Fibroblast of skin of right biceps (primary cell): Measurements from ENCODE around the gene KCTD1.

Source experiments
- DNase-seq: peaks from one replicate; pipeline ENCODE4 v3.0.0-alpha.2; 2013

The KCTD1 gene

DNA sequence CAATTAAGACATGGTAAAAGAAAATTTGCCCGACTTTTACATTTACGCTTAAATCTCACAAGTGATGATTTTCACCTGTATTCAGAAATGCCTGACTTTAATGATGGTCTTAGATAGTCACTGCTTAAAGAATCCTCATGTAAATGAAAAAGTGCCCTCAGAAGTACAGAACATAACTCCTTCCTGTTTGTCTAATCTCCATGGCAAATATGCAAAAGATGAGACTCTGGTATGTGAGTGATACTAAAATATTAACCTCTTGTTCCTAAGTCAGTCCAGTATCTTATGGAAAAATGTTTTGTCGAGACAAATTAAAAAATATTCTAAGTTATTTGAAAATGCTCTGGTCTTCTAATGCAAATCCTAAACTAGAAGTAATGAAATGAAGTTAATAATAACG, 29.2 kb downstream of the KCTD1 start:
- DNase-seq, result no peak

DNA sequence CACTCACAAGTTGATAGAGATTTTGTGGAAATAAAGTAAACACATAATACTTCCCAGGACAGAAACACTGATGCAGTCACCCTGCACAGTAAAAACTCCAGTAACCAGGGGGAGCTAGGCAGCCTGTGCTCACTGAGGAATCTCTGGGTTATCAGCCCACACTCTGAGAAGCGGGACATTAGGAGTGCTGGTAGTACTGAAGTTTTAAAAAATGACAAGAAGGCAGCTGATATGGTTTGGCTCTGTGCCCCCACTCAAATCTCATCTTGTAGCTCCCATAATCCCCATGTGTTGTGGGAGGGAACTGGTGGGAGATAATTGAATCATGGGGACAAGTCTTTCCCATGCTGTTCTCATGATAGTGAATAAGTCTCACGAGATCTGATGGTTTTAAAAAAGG, 31.4 kb downstream of the KCTD1 start:
- no peak for DNase-seq

DNA sequence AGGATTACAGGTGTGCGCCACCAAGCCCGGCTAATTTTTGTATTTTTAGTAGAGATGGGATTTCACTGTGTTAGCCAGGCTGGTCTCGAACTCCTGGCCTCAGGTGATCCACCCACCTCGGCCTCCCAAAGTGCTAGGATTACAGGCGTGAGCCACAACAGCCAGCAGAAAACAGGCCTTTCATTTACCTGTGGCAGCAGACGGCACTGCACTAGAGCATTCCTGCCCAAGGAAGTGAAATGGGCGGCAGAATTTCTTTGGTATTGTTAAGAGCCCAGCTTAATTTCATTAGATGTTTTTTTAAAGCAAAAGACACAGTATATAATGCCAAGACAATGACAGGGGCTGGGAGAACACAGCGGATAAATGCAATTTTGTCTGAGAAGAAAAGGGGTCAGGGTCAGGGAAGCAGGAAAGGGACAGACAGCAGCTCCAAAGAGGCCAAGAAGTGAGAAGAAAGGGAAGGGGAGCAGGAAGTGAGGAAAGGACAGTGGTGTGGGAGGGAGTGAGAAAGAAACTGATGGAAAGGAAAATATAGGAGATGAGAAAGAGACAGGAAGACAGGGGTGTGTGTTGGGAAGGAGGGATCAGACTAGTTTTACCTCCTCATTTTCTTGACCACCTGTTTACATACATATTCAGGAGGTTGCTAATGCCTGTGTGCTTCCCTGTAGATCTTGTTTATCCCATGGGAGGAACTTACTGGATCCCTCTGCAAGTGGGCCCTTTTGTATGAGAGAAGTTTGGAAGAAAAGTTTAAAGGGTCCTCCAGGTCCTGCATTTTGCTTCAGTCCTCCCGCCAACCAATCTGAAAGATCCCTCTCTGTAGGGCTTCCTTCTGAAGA, 32.5 kb downstream of the KCTD1 start:
- no peak for DNase-seq

DNA sequence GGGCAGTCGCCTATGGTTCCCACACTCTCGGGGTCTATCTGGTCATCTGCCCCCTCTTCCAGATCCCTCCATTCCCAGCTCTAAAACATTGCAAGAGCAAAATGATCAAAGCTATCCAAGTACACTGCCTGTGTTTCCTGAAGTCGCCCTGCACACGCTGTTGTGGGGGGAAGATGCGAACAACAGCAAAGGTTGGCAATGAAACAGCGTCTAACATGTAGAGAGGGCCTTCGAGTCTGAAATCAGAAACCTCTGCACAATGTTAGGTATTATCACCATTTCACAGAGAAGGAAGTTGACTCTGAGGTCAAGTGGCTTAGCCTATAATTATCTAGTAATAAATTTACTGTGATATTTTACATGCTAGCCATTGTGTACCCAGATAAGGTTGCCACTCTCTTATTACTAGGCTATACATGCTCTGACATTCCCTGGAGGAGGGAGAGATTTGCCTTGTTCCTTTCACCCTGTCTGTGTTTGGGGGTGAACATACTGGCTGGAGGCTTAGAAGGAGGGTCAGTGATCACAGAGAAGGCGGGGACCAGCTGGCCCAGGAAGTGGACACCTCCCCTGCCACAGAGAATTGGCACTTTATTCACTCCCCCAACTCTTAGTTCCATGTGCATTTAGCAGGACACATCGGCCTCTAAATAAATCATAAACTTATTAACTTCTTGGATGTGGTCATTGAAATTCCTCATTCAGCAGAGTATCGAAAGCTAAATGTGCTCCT, 36.8 kb downstream of the KCTD1 start:
- DNase-seq, result no peak

DNA sequence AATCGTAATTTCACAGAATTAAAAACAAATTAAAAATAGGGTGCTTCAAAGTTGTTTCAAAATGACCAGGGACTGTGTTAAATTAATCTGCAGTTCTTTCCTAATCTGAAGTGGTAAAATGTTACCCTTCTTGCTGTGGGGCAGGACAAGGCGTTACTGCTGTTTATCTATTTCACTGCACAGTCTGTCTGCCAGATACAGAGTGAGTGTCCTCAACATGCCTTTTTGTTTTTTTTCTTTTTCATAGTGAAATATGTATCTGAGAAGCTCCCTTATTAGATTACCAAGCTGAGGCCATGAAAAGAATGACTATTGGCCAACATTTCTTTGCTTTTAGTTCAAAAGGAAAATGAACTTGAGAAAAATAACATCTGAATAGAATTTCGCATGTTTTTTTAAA, 38.0 kb downstream of the KCTD1 start:
- no peak for DNase-seq

DNA sequence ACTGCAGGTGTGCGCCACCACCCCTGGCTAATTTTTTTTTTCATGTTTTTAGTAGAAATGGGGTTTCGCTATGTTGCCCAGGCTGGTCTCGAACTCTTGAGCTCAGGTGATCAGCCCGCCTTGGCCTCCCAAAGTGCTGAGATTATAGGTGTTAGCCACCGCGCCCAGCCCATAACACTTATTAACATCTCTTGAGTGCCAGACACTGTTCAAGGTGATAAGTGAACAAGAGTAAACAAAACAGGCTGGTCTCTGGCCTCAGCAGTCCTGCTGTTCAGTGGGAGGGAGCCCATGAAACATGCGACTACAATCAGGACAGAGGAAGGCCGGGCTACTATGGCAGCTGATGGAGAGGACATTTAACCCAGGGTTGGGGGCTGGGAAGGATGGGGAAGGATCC, 42.3 kb downstream of the KCTD1 start:
- DNase-seq, result no peak

DNA sequence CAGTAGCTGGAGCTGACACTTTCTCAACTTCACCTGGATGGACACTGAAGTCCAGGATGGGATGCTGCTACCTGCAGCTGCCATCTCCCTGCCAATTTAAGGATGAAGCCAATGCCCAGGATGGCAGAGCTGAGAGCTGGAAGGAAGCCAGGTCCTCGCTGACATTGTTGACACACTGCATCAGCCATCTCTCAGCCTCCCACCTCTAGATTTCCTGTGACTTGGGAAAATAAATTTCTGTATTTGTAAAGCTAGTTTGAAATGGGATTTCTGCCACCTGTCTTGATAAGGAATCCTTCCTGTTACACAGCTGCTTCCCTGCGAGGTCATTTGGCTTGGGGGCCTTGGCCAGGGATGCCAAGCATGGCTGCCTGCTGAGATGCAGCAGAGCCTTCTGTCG, 43.5 kb downstream of the KCTD1 start:
- DNase-seq, result no peak

DNA sequence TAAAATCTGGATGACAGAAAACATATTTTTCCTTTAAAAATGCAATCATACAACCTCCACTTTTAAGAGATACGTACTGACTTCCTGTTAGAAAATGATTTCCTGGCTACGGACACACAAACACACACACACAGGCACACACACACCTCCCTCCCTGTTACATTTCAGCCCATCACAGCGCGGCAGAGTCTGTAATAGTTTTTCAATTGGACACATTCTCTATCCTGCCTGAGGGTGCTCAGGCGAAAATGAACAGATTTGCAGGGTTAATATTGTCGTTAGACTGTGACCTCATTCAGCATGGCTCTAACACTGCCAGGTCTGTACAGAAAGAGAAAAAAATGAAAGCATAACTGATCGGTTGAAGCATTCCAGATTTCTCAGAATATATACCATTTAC, 45.0 kb downstream of the KCTD1 start:
- no peak for DNase-seq

DNA sequence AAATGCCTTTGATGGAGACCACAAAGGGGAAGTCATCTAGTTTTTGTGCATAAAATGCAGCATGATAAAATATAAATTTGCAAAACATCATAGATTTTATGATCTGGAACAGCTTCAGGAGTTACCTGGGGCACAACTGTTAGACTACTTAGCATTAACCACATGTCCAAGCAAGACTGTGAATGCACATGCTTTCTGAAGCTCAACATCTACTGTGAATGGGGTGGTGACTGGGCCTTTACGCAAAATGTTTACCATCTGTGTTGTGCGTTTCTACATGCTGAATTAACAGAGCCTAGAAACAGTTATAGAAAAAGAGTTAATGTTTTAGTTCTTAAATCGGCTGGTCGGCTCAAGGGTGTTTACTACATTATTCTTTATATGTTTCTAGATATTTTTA, 45.5 kb downstream of the KCTD1 start:
- no peak for DNase-seq

DNA sequence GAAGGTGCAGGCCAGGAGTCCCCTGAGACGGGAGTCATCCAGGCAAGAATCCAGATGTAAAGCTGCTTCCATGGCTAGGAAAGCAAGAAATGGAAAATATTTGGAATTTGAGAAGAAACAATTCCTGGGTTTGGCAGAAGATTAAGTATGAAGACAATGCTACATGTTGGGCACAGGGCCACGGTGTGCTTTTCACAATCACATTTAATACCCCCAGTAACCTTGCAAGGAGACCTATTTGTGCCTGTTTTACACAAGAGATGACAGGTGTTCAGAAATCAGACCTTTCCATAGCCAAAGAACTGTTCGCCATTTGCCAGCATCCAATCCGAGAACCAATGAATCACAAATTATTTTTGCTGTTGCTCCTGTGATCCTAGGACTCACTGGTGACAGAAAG, 50.5 kb downstream of the KCTD1 start:
- no peak for DNase-seq

DNA sequence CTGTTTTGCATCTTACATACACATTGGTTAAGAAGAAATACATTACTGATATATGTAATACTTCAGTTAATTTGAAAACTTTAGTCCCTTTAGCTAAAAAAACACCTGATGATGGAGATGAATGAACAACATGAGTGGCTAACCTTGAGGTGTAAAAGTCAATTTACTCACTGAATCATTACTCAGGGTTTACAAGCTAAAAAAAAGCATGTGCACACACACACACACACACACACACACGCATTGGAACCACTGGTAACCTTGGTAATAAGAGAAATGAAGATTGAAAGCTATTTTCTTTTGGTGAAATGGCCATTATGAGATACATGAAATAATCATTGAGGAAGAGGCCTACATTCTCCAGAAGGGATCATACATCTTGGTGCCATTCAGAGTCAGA, 51.8 kb downstream of the KCTD1 start:
- no peak for DNase-seq

DNA sequence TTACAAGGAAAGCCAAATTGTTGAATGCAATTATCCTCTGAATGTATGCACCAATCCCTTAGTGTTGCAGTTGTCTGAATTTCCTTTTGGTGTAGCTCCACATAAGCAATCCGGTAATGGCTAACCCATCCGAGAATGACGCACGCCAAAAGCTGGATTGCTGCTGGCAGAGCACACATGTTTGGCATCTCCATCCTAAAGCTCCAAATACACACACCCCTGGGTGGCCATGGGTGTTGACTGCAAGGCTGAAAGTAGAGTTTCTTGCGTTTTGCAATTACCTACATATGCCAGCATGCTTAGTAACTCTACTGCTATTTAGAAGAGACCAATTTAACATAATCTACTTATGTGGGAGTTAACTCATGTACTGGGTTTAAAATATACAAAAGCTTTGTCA, 53.1 kb downstream of the KCTD1 start:
- DNase-seq, result no peak

DNA sequence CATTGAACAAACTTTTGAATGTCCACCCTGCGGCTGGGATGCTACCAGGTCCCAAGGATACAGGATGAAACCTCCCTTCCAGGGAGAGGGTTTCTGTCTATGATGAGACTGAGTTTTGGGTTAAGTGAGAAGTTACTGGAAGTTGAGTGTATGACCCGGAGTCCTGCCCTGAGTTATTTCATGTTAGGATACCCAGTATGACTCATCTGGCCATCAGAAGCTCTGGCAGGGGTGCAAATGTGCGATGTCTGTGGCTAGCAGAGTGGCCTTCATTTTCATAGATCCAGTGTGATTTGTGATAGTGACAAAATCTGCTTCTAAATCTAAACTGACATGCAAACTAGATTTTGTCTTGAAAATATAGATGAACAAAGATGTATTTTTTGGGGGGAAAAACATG, 55.3 kb downstream of the KCTD1 start:
- no peak for DNase-seq

DNA sequence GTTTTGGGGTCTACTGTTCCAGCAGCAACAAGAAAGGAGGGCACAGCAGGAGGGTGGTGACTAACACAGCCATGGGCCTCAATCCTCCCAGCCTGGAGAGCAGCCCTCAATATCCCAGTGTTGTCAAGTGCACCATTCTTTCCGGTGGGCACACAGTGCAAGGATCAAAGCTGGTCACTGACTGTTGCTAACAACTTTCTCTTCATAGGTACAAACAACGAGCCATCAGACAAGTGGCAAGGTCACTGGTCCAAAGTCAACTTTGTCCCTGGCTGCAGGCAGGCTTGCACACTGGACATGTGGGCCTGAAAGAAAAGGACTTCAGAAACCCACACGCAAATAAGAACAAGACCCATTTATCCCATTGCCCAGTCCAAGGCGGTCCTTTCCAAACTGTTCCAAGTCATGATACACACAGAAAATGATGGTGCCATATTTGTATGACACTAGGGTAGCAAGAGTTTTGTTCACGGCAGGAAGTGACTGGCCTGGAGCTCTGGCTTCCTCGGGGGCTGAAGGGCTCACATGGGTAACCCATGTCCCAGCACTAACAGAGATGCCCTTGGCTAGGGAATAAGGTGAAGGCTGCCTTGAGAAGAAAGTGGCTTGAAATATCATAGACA, 57.0 kb downstream of the KCTD1 start:
- no peak for DNase-seq

DNA sequence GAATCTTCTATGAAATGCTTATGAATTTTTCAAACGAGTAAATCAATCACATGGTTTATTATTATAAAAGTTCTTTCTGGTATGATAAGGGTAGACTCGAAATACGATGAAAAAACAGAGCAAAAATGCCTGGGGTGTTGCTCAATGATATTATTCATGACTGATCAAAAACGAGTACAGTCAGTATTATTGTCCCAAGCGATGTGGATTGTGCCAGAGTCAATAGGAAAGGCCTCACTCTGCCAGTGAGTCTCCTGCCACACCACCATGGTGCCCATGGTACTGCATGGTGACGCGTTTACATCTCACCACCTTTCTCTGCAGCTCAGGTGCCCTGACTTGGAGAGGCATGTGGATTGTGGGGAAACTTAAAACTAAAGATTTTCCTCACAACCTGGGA, 58.5 kb downstream of the KCTD1 start:
- no peak for DNase-seq

DNA sequence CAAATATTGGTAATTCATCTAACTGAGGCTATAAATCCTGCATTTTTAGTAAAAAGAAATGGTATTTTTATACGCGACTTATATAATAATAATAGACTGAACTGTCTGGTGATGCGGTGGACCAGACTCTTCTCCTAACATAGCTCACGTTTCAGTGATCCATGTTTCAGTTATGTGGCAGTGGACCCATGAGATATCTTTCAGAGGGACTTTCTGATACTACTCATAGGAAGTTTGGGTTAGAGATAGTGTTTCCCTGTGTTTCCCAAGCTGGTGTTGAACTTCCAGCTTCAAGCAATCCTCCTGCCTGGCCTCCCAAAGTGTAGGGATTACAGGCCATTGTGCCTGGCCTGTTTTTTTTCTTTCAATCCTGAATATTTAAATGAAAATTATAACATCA, 59.2 kb downstream of the KCTD1 start:
- DNase-seq, result no peak

DNA sequence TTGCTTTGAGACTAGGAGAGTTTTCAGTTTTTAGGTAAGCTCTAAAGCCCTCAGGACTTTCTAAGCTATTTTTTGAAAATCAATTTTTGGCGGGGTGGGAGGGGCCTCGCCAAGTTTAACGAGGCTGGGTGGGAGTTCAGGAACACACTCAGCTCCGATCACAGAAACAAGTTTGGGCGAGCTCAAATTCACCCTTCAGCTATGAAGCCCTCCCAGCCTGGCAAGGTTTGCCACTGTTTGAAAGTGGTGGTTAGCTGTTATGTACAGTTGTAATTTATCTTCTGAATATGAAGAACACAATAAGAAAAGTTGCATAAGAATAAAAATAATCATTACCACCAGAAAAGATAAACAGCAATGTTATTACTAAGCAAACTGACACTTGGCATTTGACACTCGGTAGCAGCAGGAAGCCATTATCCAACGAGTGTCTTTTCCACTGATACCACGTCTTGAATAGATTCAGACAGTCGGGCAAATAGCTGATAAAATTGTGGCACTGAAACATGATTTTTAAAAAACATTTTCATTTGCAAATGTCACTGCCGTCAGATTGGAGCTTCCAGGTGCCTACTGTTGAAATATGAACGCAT, 59.8 kb downstream of the KCTD1 start:
- no peak for DNase-seq

DNA sequence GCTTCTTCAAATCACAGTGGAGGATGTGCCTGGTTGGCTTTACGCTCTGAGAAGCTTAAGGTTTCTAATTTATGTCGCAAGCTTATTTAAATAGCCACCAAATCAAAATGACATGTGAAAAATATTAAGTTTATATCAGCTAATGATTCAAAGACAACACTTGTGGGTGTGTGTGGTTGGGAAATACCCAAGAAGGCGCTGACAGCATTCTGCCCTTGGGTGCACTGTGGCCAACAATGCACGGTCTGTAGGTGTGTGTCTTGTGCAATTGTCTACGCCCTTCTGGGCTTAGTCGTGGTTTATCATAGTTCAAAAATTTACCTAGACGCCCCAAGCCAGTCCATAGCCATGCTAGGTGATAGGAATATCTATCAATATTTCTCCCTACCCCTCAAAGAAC, 60.9 kb downstream of the KCTD1 start:
- DNase-seq, result no peak

DNA sequence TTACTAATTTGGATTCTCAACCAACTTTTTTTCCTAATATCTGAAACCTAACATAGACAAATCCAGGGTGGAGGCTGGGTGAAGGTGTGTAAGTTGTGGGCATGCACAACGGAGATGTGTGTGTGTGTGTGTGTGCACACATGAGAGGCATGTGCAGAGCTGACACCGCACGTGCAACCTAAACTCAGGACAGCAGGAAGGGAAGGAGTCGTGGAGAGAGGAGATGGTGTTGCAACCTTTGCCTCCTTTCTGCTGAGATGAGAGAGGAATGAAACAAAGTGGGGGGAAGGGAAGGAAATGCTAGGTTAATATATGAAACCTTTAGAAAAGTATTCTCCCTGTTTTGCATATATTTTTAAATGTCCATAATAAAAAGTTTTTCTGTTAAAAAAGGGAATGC, 64.7 kb downstream of the KCTD1 start:
- no peak for DNase-seq

DNA sequence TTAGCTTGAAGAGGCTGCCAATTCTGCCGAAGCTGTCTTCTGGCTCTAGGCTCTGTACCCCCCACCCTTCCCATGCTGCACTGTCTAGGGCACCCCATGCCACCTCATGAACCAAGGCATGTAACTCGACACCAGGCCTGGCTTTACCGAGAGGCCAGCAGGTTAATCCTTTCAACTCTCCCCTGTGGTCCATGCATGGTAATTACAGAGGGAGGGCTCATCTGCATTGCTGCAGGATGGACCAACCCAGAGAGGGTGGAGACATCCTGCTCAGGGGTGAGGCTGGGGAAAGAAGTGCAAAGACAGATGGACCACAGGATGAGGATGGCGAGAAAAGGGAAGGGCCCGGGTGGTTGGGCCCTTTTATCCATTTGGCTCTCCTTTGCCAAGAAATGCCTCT, 65.8 kb downstream of the KCTD1 start:
- no peak for DNase-seq

DNA sequence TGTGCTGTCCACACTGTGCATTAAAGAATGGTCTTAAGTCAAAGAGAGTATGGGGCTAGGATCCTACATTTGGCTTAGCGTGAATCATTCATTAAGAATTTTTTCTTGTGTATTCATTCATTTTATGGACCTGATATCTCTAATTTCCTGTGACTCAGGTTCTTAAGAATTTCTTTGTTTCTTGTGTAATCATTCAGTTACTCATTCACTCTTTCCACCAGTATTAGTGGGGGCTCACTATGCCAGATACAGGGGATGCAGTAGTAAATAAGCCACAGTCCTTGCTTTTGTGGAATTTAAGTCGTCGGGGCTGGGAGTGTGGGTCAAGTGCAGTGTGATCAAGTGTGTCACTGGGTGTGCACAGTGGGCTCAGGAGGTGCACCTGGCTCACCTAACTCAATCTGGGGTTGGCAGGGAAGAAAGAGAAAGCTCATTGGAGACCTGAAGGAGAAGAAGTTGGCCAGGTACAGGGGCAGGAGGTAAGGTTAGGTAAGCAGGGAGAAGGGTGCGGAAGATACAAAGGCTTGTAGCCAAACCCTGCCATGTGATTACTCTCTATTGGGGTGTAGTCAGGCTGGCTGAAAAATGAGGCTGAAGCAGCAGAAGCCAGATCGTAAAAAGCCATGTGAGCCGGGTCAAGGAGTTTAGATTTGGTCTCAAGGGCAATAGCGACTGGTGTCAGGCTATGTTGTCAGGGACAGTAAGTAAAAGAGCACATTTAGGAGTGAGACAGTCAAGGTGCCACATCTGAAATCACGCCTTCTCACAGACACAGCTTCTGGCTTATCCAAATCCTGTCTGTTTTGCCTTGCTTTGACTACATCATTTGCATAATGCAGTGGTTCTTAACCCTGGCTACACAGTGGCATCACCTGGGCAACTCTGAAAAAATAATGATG, 67.2 kb downstream of the KCTD1 start:
- peak; percentile 96 for DNase-seq

DNA sequence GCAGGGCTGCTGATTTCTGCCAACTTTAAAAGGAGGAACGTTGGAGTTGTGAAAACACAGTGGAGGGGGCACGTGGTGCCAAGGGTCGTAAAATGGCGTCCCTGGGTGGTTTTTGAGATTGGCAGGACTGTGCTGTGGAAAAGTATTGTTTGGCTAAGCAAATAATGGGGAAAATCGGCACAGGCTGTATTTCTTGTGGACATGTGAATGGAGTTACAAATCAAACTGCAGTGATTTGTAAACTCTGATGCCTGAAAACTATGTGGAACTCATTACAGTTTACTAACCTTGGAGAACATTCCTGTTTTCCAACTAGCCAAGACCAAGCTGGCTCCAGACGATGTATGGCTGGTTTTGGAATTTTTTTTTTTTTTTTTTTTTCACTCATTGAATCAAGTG, 68.7 kb downstream of the KCTD1 start:
- peak; percentile 55 for DNase-seq
